HepG2 (cell line): Measurements from ENCODE around the gene PRSS53. TPM values are rescaled to one million over a fixed set of nuclear protein-coding genes. Genes with fewer than 3 reads are reported as not detected.
A peak's percentile ranks its signal among the peaks of the same experiment; 100 is the strongest.

Experiments
- ATF7 ChIP-seq, 2 experiments: fragments of 450-650 bp in 1 of 2; sonication (generic) in 1 of 2; formaldehyde crosslinking in 1 of 2; IDR thresholded peaks; 2 replicates each; pipeline versions ENCODE4 v1.4.0 to v1.6.1; 2016 to 2020; ENCODE audit warnings: antibody characterized with exemption in 1 of 2, mild to moderate bottlenecking in 1 of 2, missing genetic modification reagents in 1 of 2
- FOXC1 ChIP-seq: sonication (generic); formaldehyde crosslinking; IDR thresholded peaks from 2 replicates; pipeline ENCODE4 v1.8.0; 2022; ENCODE audit warnings: mild to moderate bottlenecking, missing genetic modification reagents, borderline replicate concordance
- MED13 ChIP-seq: sonication (generic); formaldehyde crosslinking; IDR thresholded peaks from 2 replicates; pipeline ENCODE4 v1.5.0; 2020; ENCODE audit warnings: missing genetic modification reagents
- MYPOP ChIP-seq: sonication (generic); formaldehyde crosslinking; IDR thresholded peaks from 2 replicates; pipeline ENCODE4 v1.8.1; 2023; ENCODE audit warnings: mild to moderate bottlenecking, moderate library complexity, missing genetic modification reagents
- MZF1 ChIP-seq: sonication (generic); formaldehyde crosslinking; IDR thresholded peaks from 2 replicates; pipeline ENCODE4 v1.8.1; 2023; ENCODE audit warnings: mild to moderate bottlenecking, missing genetic modification reagents, borderline replicate concordance
- NCOR1 ChIP-seq: fragments of 200-600 bp; sonication (generic); IDR thresholded peaks from 2 replicates; pipeline ENCODE4 v1.7.0; 2017; ENCODE audit warnings: antibody characterized with exemption, low read length, borderline replicate concordance
- TAF1 ChIP-seq: sonication (generic); formaldehyde crosslinking; IDR thresholded peaks from 2 replicates; pipeline ENCODE4 v1.4.0; 2020; ENCODE audit warnings: missing genetic modification reagents
- ZNF12 ChIP-seq: sonication (generic); formaldehyde crosslinking; IDR thresholded peaks from 2 replicates; pipeline ENCODE4 v1.5.0; 2020; ENCODE audit warnings: missing genetic modification reagents
- ZNF343 ChIP-seq: sonication (generic); formaldehyde crosslinking; IDR thresholded peaks from 2 replicates; pipeline ENCODE4 v1.4.0; 2020; ENCODE audit warnings: mild to moderate bottlenecking, missing genetic modification reagents
- ZNF567 ChIP-seq: sonication (generic); formaldehyde crosslinking; IDR thresholded peaks from 2 replicates; pipeline ENCODE4 v1.8.1; 2023; ENCODE audit warnings: mild to moderate bottlenecking, missing genetic modification reagents, borderline replicate concordance
- polyA plus RNA-seq, 8 experiments: library from polyadenylated mRNA; depleted of rRNA in 3 of 8; stranded (reverse) in 7 of 8; unstranded in 1 of 8; fragments of >200 nt; fragmentation: Illumina TruSeq in 4 of 8; extraction: Trizol in 4 of 8; gene quantifications; 2 replicates each; pipeline versions ENCODE4 v1.2.1 to v1.2.3, GENCODE V29; 2011 to 2016; ENCODE audit warnings: low read depth in 4 of 8, missing spikeins in 1 of 8, mixed read lengths in 1 of 8; ENCODE audit not compliant: insufficient read depth in 1 of 8
- total RNA-seq, 5 experiments: library from RNA; depleted of rRNA; stranded (reverse); fragments of >200 nt; fragmentation: Illumina TruSeq; extraction: Trizol; gene quantifications; 2 replicates each; pipeline ENCODE4 v1.2.3, GENCODE V29; 2016; ENCODE audit warnings: low read depth in 1 of 5
- TF ChIP-seq, protein P1 (sequence below), 2 experiments: sonication (generic) in 1 of 2; formaldehyde crosslinking in 1 of 2; IDR thresholded peaks; 2 replicates each; pipeline versions ENCODE4 v1.5.1 to v1.6.1; 2011 to 2020; ENCODE audit warnings: borderline replicate concordance in 1 of 2, low read depth in 1 of 2, low read length in 1 of 2, mild to moderate bottlenecking in 1 of 2, missing genetic modification reagents in 1 of 2, moderate library complexity in 1 of 2
- TF ChIP-seq, protein P2 (sequence below): sonication (generic); formaldehyde crosslinking; IDR thresholded peaks from 2 replicates; pipeline ENCODE4 v1.5.0; 2020; ENCODE audit warnings: mild to moderate bottlenecking, missing genetic modification reagents
- TF ChIP-seq, protein P3 (sequence below): sonication (generic); formaldehyde crosslinking; IDR thresholded peaks from 2 replicates; pipeline ENCODE4 v1.8.1; 2022; ENCODE audit warnings: low read depth, mild to moderate bottlenecking, missing genetic modification reagents
- TF ChIP-seq, protein P4 (sequence below): sonication (generic); formaldehyde crosslinking; IDR thresholded peaks from 2 replicates; pipeline ENCODE4 v1.5.1; 2020; ENCODE audit warnings: missing genetic modification reagents, mild to moderate bottlenecking, borderline replicate concordance

Gene PRSS53
- total and polyA plus RNA-seq, 2 of the 13 experiments (the other 11 are each of a cell fraction or from before 2014, with no cell fraction given) = 2.2 to 7.4 TPM

DNA sequence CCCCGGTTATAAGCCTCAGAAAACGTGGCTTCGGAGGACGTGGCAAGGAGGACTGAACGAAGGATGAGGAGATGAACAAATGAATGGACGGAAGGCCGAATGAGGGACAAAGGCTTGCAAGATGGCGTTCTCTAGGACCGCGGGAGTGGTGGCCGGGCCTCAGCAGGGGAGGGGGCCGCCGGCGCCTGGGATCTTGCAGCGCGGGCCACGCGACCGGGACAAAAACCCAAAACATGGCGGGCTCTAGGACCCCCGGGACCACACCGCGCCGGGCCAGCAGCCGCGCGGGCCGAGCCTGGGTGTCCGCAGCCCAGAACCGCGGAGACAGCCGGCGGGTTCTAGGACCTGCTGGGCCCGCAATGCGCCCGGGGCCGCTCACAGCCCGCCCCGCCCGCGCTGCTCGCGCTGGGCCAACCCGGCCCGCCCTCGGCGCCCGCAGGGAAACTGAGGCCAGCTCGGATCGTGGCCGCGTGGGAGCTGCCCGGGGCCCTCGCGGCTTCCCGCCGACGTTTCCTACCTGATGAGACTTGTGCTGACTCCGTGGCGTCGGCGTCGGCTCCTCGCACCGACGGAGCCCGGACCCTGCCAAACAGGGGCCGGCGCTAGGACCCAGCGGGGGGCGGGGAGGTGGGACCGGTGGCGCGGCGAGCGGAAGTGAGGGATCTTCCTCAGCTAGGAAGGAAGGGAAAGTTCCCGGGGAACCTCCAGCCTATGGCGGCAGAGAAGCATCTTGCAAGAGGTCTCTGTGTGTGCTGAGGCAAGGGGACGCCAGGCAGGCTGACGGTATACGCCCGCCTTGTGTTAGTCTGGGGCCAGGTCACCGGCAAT is 15.4 kb downstream of the PRSS53 start (continued):
- TF ChIP-seq, protein P1, sequence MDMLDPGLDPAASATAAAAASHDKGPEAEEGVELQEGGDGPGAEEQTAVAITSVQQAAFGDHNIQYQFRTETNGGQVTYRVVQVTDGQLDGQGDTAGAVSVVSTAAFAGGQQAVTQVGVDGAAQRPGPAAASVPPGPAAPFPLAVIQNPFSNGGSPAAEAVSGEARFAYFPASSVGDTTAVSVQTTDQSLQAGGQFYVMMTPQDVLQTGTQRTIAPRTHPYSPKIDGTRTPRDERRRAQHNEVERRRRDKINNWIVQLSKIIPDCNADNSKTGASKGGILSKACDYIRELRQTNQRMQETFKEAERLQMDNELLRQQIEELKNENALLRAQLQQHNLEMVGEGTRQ (IDR thresholded peaks at IDR 0.05; ENCODE audit: low read depth, low read length) = no peak
- TF ChIP-seq, protein P1 (CRISPR knock-in tag; IDR thresholded peaks at IDR 0.05; ENCODE audit: borderline replicate concordance) = no peak
- TF ChIP-seq, protein P2, sequence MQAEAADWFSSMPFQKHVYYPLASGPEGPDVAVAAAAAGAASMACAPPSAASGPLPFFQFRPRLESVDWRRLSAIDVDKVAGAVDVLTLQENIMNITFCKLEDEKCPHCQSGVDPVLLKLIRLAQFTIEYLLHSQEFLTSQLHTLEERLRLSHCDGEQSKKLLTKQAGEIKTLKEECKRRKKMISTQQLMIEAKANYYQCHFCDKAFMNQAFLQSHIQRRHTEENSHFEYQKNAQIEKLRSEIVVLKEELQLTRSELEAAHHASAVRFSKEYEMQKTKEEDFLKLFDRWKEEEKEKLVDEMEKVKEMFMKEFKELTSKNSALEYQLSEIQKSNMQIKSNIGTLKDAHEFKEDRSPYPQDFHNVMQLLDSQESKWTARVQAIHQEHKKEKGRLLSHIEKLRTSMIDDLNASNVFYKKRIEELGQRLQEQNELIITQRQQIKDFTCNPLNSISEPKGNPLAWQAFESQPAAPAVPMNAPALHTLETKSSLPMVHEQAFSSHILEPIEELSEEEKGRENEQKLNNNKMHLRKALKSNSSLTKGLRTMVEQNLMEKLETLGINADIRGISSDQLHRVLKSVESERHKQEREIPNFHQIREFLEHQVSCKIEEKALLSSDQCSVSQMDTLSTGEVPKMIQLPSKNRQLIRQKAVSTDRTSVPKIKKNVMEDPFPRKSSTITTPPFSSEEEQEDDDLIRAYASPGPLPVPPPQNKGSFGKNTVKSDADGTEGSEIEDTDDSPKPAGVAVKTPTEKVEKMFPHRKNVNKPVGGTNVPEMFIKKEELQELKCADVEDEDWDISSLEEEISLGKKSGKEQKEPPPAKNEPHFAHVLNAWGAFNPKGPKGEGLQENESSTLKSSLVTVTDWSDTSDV (CRISPR knock-in tag) = no peak; the same call in none of the 2 replicates
- TF ChIP-seq ZNF567 (CRISPR knock-in tag) (peak; percentile 92), ZNF343 (CRISPR knock-in tag) (peak; percentile 31; the same call in 1 of the 2 replicates), MED13 (peak; percentile 84), ZNF12 (CRISPR knock-in tag) (no peak; the same call in 1 of the 2 replicates), MYPOP (peak; percentile 73; the same call in 1 of the 2 replicates), MZF1 (CRISPR knock-in tag) (0 out of 2 replicates have a peak, but pooled peaks have one; percentile 78), TAF1 (CRISPR knock-in tag) (peak; percentile 71), NCOR1 (no peak), FOXC1 (peak; percentile 81; the same call in 1 of the 2 replicates), ATF7 (IDR thresholded peaks at IDR 0.05) (no peak), ATF7 (CRISPR knock-in tag; IDR thresholded peaks at IDR 0.05) (no peak)
- TF ChIP-seq, protein P3, sequence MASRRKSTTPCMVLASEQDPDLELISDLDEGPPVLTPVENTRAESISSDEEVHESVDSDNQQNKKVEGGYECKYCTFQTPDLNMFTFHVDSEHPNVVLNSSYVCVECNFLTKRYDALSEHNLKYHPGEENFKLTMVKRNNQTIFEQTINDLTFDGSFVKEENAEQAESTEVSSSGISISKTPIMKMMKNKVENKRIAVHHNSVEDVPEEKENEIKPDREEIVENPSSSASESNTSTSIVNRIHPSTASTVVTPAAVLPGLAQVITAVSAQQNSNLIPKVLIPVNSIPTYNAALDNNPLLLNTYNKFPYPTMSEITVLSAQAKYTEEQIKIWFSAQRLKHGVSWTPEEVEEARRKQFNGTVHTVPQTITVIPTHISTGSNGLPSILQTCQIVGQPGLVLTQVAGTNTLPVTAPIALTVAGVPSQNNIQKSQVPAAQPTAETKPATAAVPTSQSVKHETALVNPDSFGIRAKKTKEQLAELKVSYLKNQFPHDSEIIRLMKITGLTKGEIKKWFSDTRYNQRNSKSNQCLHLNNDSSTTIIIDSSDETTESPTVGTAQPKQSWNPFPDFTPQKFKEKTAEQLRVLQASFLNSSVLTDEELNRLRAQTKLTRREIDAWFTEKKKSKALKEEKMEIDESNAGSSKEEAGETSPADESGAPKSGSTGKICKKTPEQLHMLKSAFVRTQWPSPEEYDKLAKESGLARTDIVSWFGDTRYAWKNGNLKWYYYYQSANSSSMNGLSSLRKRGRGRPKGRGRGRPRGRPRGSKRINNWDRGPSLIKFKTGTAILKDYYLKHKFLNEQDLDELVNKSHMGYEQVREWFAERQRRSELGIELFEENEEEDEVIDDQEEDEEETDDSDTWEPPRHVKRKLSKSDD = no peak
- TF ChIP-seq, protein P4, sequence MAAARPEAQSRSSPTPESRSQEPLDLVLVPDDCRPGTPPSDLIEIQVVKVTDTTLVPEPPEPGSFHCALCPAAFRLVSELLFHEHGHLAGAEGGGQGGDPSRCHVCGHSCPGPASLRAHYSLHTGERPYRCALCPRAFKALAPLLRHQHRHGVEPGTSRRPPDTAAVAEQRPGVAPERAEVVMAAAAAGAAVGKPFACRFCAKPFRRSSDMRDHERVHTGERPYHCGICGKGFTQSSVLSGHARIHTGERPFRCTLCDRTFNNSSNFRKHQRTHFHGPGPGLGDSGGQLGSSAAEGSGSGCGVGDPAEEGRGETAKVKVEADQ (CRISPR knock-in tag) = no peak
